OCI-LY1 (cell line): ENCODE results near the gene ZMIZ1.

Experiments used
- H2AFZ ChIP-seq: fragments of 200-600 bp; sonication (generic), shearing (Covaris generic); 2 replicates; pipeline ENCODE4 v1.6.0; 2014; ENCODE audit warnings: antibody characterized with exemption, mild to moderate bottlenecking, low read length
- H3F3A ChIP-seq: fragments of 200-600 bp; sonication (generic), shearing (Covaris generic); 2 replicates; pipeline ENCODE4 v1.6.0; 2014; ENCODE audit warnings: mild to moderate bottlenecking, antibody characterized with exemption, low read length, moderate library complexity; ENCODE audit not compliant: insufficient read depth
- H3K27ac ChIP-seq: fragments of 200-600 bp; sonication (generic); 2 replicates; pipeline ENCODE4 v1.5.1; 2014; ENCODE audit warnings: low read length, mixed run types, mild to moderate bottlenecking, low read depth; ENCODE audit not compliant: poor library complexity, severe bottlenecking
- H3K27me3 ChIP-seq: fragments of 200-600 bp; sonication (generic); 2 replicates; pipeline ENCODE4 v1.6.0; 2014; ENCODE audit warnings: antibody characterized with exemption, mild to moderate bottlenecking, low read length, moderate library complexity; ENCODE audit not compliant: insufficient read depth
- H3K36me3 ChIP-seq: fragments of 200-600 bp; sonication (generic); 2 replicates; pipeline ENCODE4 v1.6.1; 2014; ENCODE audit warnings: mild to moderate bottlenecking, antibody characterized with exemption, low read length, moderate library complexity, mixed read lengths; ENCODE audit not compliant: insufficient read depth
- H3K4me1 ChIP-seq: fragments of 200-600 bp; sonication (generic); 2 replicates; pipeline ENCODE4 v1.5.1; 2014; ENCODE audit warnings: mild to moderate bottlenecking, low read length, moderate library complexity; ENCODE audit not compliant: insufficient read depth, severe bottlenecking
- H3K4me2 ChIP-seq: fragments of 200-600 bp; sonication (generic), shearing (Covaris generic); 2 replicates; pipeline ENCODE4 v1.6.1; 2014; ENCODE audit warnings: low read length
- H3K4me3 ChIP-seq: fragments of 200-600 bp; sonication (generic); 2 replicates; pipeline ENCODE4 v1.5.1; 2014; ENCODE audit warnings: low read length, low read depth, mild to moderate bottlenecking, mixed read lengths; ENCODE audit not compliant: poor library complexity, severe bottlenecking
- H3K79me2 ChIP-seq: fragments of 200-600 bp; shearing (Covaris generic); 2 replicates; pipeline ENCODE4 v1.6.1; 2016; ENCODE audit warnings: mixed run types, low read length, mixed read lengths; ENCODE audit not compliant: insufficient read depth
- H3K9ac ChIP-seq: fragments of 200-600 bp; sonication (generic), shearing (Covaris generic); 2 replicates; pipeline ENCODE4 v1.6.1; 2014; ENCODE audit warnings: mild to moderate bottlenecking, low read length, mixed read lengths
- H3K9me2 ChIP-seq: fragments of 200-600 bp; sonication (generic), shearing (Covaris generic); 2 replicates; pipeline ENCODE4 v1.6.1; 2014; ENCODE audit warnings: low read depth, mild to moderate bottlenecking, low read length, mixed read lengths
- H3K9me3 ChIP-seq: fragments of 200-600 bp; shearing (Covaris generic); 2 replicates; pipeline ENCODE4 v1.6.1; 2014; ENCODE audit warnings: low read length, mixed read lengths
- H4K20me1 ChIP-seq: fragments of 200-600 bp; sonication (generic), shearing (Covaris generic); 2 replicates; pipeline ENCODE4 v1.6.0; 2016; ENCODE audit warnings: mild to moderate bottlenecking, low read length; ENCODE audit not compliant: insufficient read depth
- EZH2 ChIP-seq: fragments of 200-600 bp; sonication (generic), shearing (Covaris generic); IDR thresholded peaks from 2 replicates; pipeline ENCODE4 v1.8.0; 2017; ENCODE audit warnings: borderline replicate concordance, mixed run types, mild to moderate bottlenecking, antibody characterized with exemption, low read length, moderate library complexity, mixed read lengths
- TF ChIP-seq, protein P1 (sequence below): fragments of 200-600 bp; sonication (generic), shearing (Covaris generic); IDR thresholded peaks from 2 replicates; pipeline ENCODE4 v1.5.1; 2017; ENCODE audit warnings: mild to moderate bottlenecking, antibody characterized with exemption, low read length, moderate library complexity, mixed read lengths

The ZMIZ1 gene

DNA sequence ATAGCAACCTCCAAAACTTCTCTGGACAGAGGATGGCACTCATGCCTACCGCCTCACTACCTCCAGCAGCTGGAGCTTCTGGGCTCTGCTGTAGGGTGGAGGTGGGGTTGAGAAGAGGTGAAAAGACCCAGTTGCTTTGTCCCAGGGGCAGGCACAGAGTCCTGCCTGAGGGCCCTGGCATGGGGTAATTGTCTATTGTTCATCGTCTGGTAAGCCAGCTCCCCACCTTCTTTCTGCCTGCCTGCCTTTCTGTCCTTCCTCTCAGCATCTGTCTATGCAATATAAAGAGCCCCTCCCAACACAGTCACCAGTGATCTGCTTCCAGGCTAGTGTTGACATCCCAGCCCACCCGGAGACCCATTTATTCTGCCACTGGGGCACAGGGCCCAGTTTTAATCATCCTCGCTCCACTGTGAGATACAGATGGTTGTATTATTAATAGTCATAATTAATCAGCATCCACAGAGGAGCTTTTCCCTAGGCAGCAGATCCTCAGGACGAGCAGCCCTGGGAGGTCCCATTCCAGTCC lies 39.0 kb downstream of the ZMIZ1 start:
- TF ChIP-seq, protein P1, sequence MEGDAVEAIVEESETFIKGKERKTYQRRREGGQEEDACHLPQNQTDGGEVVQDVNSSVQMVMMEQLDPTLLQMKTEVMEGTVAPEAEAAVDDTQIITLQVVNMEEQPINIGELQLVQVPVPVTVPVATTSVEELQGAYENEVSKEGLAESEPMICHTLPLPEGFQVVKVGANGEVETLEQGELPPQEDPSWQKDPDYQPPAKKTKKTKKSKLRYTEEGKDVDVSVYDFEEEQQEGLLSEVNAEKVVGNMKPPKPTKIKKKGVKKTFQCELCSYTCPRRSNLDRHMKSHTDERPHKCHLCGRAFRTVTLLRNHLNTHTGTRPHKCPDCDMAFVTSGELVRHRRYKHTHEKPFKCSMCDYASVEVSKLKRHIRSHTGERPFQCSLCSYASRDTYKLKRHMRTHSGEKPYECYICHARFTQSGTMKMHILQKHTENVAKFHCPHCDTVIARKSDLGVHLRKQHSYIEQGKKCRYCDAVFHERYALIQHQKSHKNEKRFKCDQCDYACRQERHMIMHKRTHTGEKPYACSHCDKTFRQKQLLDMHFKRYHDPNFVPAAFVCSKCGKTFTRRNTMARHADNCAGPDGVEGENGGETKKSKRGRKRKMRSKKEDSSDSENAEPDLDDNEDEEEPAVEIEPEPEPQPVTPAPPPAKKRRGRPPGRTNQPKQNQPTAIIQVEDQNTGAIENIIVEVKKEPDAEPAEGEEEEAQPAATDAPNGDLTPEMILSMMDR = no peak
- TF ChIP-seq EZH2 = no peak
- H3K79me2 ChIP-seq = no peaks in the 10 kb centered on the region
- H3K4me1 ChIP-seq = no peaks in the 10 kb centered on the region
- no peak overlapping the region for H2AFZ ChIP-seq
- H3F3A ChIP-seq = no peaks in the 10 kb centered on the region
- H3K4me2 ChIP-seq = no peak overlapping the region
- no peaks in the 10 kb centered on the region for H3K27me3 ChIP-seq
- H3K9me3 ChIP-seq = no peaks in the 10 kb centered on the region
- H3K4me3 ChIP-seq = no peak overlapping the region
- no peaks in the 10 kb centered on the region for H3K36me3 ChIP-seq
- no peak overlapping the region for H3K9ac ChIP-seq
- no peaks in the 10 kb centered on the region for H3K9me2 ChIP-seq
- H4K20me1 ChIP-seq = no peaks in the 10 kb centered on the region
- no peak overlapping the region for H3K27ac ChIP-seq

DNA sequence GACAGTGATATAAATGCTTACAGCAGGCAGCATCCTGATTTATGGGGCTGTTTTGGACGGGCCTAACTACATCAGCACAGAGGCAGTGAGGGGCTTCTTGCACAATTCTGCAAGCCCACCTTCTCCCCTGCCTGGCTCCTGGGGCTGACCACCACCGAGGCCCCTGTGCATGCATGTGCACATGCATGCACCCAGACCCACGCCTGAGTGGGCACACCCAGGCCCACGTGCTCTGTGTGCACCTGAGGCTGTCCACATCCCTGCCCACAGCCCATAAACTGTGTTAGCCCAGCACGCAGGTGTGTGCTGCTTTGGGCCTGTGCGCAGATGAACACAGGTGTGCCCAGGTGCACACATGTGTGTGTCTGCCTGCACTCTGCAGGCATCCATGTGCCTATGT lies 40.0 kb downstream of the ZMIZ1 start:
- H2AFZ ChIP-seq = no peak overlapping the region
- H3K4me2 ChIP-seq = no peak overlapping the region
- H3K27me3 ChIP-seq = no peaks in the 10 kb centered on the region
- no peaks in the 10 kb centered on the region for H3K9me2 ChIP-seq
- no peaks in the 10 kb centered on the region for H3F3A ChIP-seq
- H3K9ac ChIP-seq = no peak overlapping the region
- H3K36me3 ChIP-seq = no peaks in the 10 kb centered on the region
- H3K9me3 ChIP-seq = no peaks in the 10 kb centered on the region
- H4K20me1 ChIP-seq = no peaks in the 10 kb centered on the region
- H3K79me2 ChIP-seq = no peaks in the 10 kb centered on the region
- H3K4me1 ChIP-seq = no peaks in the 10 kb centered on the region
- TF ChIP-seq, protein P1 = no peak
- TF ChIP-seq EZH2 = no peak
- no peak overlapping the region for H3K27ac ChIP-seq
- no peak overlapping the region for H3K4me3 ChIP-seq

DNA sequence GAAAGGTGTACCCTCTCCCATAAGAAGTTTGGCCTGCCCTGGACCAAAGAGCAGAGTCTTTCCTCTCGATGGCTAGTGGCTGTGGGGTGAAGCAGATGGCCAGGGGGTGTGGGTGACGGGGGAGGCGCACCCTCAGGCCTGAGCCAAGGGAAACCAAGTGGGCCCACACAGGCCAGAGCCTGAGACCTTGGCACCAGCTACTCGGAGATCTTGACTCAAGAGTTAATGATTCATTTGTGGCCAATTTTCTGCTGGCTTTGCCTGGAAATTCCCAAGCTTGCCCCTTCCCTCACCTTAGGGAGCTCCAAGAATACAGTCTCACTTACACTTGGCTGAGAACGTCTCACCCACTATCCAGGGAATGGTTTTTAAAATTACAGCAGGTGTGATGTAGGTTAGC lies 42.7 kb downstream of the ZMIZ1 start:
- H4K20me1 ChIP-seq = no peaks in the 10 kb centered on the region
- H3K9me3 ChIP-seq = no peaks in the 10 kb centered on the region
- no peaks in the 10 kb centered on the region for H3F3A ChIP-seq
- H3K9ac ChIP-seq = no peak overlapping the region
- no peaks in the 10 kb centered on the region for H3K27me3 ChIP-seq
- no peak overlapping the region for H2AFZ ChIP-seq
- no peak overlapping the region for H3K4me3 ChIP-seq
- no peaks in the 10 kb centered on the region for H3K4me1 ChIP-seq
- H3K9me2 ChIP-seq = no peaks in the 10 kb centered on the region
- H3K79me2 ChIP-seq = no peaks in the 10 kb centered on the region
- no peaks in the 10 kb centered on the region for H3K36me3 ChIP-seq
- no peak overlapping the region for H3K4me2 ChIP-seq
- TF ChIP-seq EZH2 = no peak
- TF ChIP-seq, protein P1 = no peak
- H3K27ac ChIP-seq = no peak overlapping the region
